A549 (cell line): ENCODE data around the gene DDX59. TPM values are rescaled to one million over a fixed set of nuclear protein-coding genes. Genes with fewer than 3 reads are reported as not detected.
A peak's percentile ranks its signal among the peaks of the same experiment; 100 is the strongest.

ENCODE experiments used
- ATAC-seq, 2 experiments: fragments of 200-7000 bp in 1 of 2; fragments of >200 bp in 1 of 2; cut with Nextera tagmentation in 1 of 2; cut with Tn5 transposase in 1 of 2; 3 replicates each; pipeline versions ENCODE4 v1.8.0 to v1.9.1; 2018 to 2020; ENCODE audit warnings: mild to moderate bottlenecking in 1 of 2, moderate library complexity in 1 of 2
- CTCF ChIA-PET: fragments of 300-600 bp; sonication (Branson Sonifier 250); formaldehyde crosslinking; extraction: SDS; loops from one replicate; lab custom pipeline; 2021; ENCODE audit warnings: antibody characterized with exemption, inconsistent platforms; lab: Yijun Ruan, JAX
- POLR2A ChIA-PET: fragments of 350-600 bp; formaldehyde crosslinking; extraction: SDS; loops from one replicate; lab custom pipeline; 2021; ENCODE audit warnings: antibody characterized with exemption, inconsistent platforms; lab: Yijun Ruan, JAX
- DNase-seq, 2 experiments: peaks; one replicate each; pipeline versions ENCODE4 v3.0.0 to v3.0.0-alpha.2; 2011 to 2016; ENCODE audit warnings: low read depth in 1 of 2, low spot score in 1 of 2
- FAIRE-seq: peaks from 2 replicates; lab custom pipeline; 2011; peaks lifted over from hg19 to GRCh38; lab: Jason Lieb, UNC
- H3K27ac ChIP-seq, 2 experiments: fragments of >200 bp; sonication (Bioruptor Twin); formaldehyde crosslinking; 3 replicates each; pipeline ENCODE4 v1.5.1; 2016 to 2017
- H3K4me1 ChIP-seq: fragments of >200 bp; sonication (Bioruptor Twin); formaldehyde crosslinking; 3 replicates; pipeline ENCODE4 v1.6.1; 2016
- H3K4me2 ChIP-seq: fragments of >200 bp; sonication (Bioruptor Twin); formaldehyde crosslinking; 3 replicates; pipeline ENCODE4 v1.6.1; 2016
- H3K4me3 ChIP-seq: fragments of >200 bp; sonication (Bioruptor Twin); formaldehyde crosslinking; 3 replicates; pipeline ENCODE4 v1.5.1; 2016
- H3K9me3 ChIP-seq: fragments of >200 bp; sonication (Bioruptor Twin); formaldehyde crosslinking; 3 replicates; pipeline ENCODE4 v1.6.1; 2016
- BHLHE40 ChIP-seq: IDR thresholded peaks from 2 replicates; pipeline ENCODE4 v1.6.1; 2012; ENCODE audit warnings: low read depth, low read length, inconsistent platforms
- CEBPB ChIP-seq, 2 experiments: fragments of >200 bp in 1 of 2; sonication (Bioruptor Twin) in 1 of 2; formaldehyde crosslinking in 1 of 2; IDR thresholded peaks; 2 replicates each; pipeline ENCODE4 v1.6.1; 2012 to 2016
- CHD4 ChIP-seq: fragments of 200-600 bp; sonication (generic); IDR thresholded peaks from 2 replicates; pipeline ENCODE4 v1.6.1; 2016; ENCODE audit warnings: antibody characterized with exemption, mild to moderate bottlenecking, borderline replicate concordance
- E2F6 ChIP-seq: IDR thresholded peaks from 2 replicates; pipeline ENCODE4 v1.6.1; 2012; ENCODE audit warnings: low read depth, borderline replicate concordance
- ESRRA ChIP-seq: fragments of 150-350 bp; IDR thresholded peaks from 2 replicates; pipeline ENCODE4 v1.6.1; 2014; ENCODE audit warnings: mild to moderate bottlenecking, low read length, borderline replicate concordance
- FOSL2 ChIP-seq, 2 experiments: fragments of 450-650 bp in 1 of 2; fragments of >200 bp in 1 of 2; sonication (Bioruptor Twin) in 1 of 2; formaldehyde crosslinking; IDR thresholded peaks; 2 replicates each; pipeline versions ENCODE4 v1.5.0 to v1.6.1; 2016 to 2020; ENCODE audit warnings: mild to moderate bottlenecking in 1 of 2, moderate library complexity in 1 of 2
- HDAC2 ChIP-seq: fragments of 200-600 bp; sonication (generic); IDR thresholded peaks from 2 replicates; pipeline ENCODE4 v1.6.1; 2016
- HES2 ChIP-seq: fragments of >200 bp; sonication (Bioruptor Twin); formaldehyde crosslinking; IDR thresholded peaks from 2 replicates; pipeline ENCODE4 v1.6.1; 2016
- HOXA7 ChIP-seq: fragments of 250-450 bp; sonication (Bioruptor Pico); IDR thresholded peaks from 2 replicates; pipeline ENCODE4 v1.5.0; 2020; ENCODE audit warnings: mild to moderate bottlenecking, moderate library complexity
- HOXB13 ChIP-seq: fragments of 250-450 bp; sonication (Bioruptor Pico); IDR thresholded peaks from 2 replicates; pipeline ENCODE4 v1.5.0; 2020; ENCODE audit warnings: low read depth, mild to moderate bottlenecking, moderate library complexity
- JUNB ChIP-seq: fragments of >200 bp; sonication (Bioruptor Twin); formaldehyde crosslinking; IDR thresholded peaks from 2 replicates; pipeline ENCODE4 v1.6.1; 2016
- KDM5A ChIP-seq: fragments of 200-600 bp; sonication (generic); IDR thresholded peaks from 2 replicates; pipeline ENCODE4 v1.6.1; 2016; ENCODE audit warnings: antibody characterized with exemption, mild to moderate bottlenecking
- MAX ChIP-seq: IDR thresholded peaks from 2 replicates; pipeline ENCODE4 v1.6.1; 2012
- MAZ ChIP-seq: fragments of 150-350 bp; IDR thresholded peaks from 2 replicates; pipeline ENCODE4 v1.6.1; 2014; ENCODE audit warnings: antibody characterized with exemption, low read depth, low read length, borderline replicate concordance
- MYC ChIP-seq: IDR thresholded peaks from 2 replicates; pipeline ENCODE4 v1.6.1; 2012; ENCODE audit warnings: mild to moderate bottlenecking, inconsistent platforms, low read length, improper control_type of control experiment, borderline replicate concordance
- NFE2L2 ChIP-seq: fragments of 150-350 bp; conservative IDR thresholded peaks from 2 replicates; pipeline ENCODE4 v1.6.1; 2014; ENCODE audit warnings: low read length
- NPAS2 ChIP-seq: fragments of 250-450 bp; sonication (Bioruptor Pico); IDR thresholded peaks from 2 replicates; pipeline ENCODE4 v1.8.0; 2022; ENCODE audit warnings: mild to moderate bottlenecking, moderate library complexity, borderline replicate concordance
- RAD21 ChIP-seq, 2 experiments: fragments of >200 bp in 1 of 2; sonication (Bioruptor Twin) in 1 of 2; formaldehyde crosslinking in 1 of 2; IDR thresholded peaks in 1 of 2; conservative IDR thresholded peaks in 1 of 2; 2 replicates in 1 of 2; 3 replicates in 1 of 2; pipeline ENCODE4 v1.6.1; 2012 to 2018; ENCODE audit warnings: inconsistent platforms in 1 of 2
- RCOR1 ChIP-seq: fragments of 150-350 bp; IDR thresholded peaks from 2 replicates; pipeline ENCODE4 v1.6.1; 2014; ENCODE audit warnings: antibody characterized with exemption, low read length, low read depth
- RFX5 ChIP-seq: fragments of 450-650 bp; IDR thresholded peaks from 2 replicates; pipeline ENCODE4 v1.7.1; 2014; ENCODE audit warnings: antibody characterized with exemption, mild to moderate bottlenecking, moderate library complexity
- SMC3 ChIP-seq: fragments of >200 bp; sonication (Bioruptor Twin); formaldehyde crosslinking; IDR thresholded peaks from 3 replicates; pipeline ENCODE4 v1.6.1; 2018; ENCODE audit warnings: inconsistent platforms
- SREBF2 ChIP-seq: fragments of 450-650 bp; IDR thresholded peaks from 2 replicates; pipeline ENCODE4 v1.6.1; 2014; ENCODE audit warnings: mild to moderate bottlenecking, moderate library complexity
- USF2 ChIP-seq: fragments of 450-650 bp; IDR thresholded peaks from 2 replicates; pipeline ENCODE4 v1.6.1; 2014; ENCODE audit warnings: antibody characterized with exemption
- ZFP36 ChIP-seq: fragments of 450-650 bp; IDR thresholded peaks from 2 replicates; pipeline ENCODE4 v1.6.1; 2014; ENCODE audit warnings: borderline replicate concordance; ENCODE audit not compliant: partially characterized antibody
- WGBS: methylation state at CpG from one replicate; pipeline ENCODE4 v1.1.6; 2017; ENCODE audit errors: missing lambda C conversion rate; 5-methylcytosine and 5-hydroxymethylcytosine counted together
- polyA plus RNA-seq, 4 experiments: library from polyadenylated mRNA; depleted of rRNA in 3 of 4; stranded (reverse); fragments of >200 nt; fragmentation: RNase III in 1 of 4; extraction: RNeasy Plus Mini Kit Qiagen cat#74134 plus additional on column Dnase treatment in 1 of 4; gene quantifications; 2 replicates in 3 of 4; 3 replicates in 1 of 4; pipeline ENCODE4 v1.2.3, GENCODE V29; 2011 to 2017

The DDX59 gene
- polyA plus RNA-seq, 2 of the 4 experiments (the other 2 are of a cell fraction), result 16.6 to 42.9 TPM

- Histone ChIP-seq H3K4me2 (no peak overlapping the region), H3K9me3 (no peaks in the 10 kb centered on the region), H3K4me1 (0 out of 3 replicates have a peak, but pooled peaks cover 2% of the 10 kb centered on the region), H3K27ac (no peak overlapping the region), H3K4me3 (no peak overlapping the region)
- POLR2A ChIA-PET, result interaction anchor here (0.6 kb wide), 1 partner anchor 704 kb away, joined by 3 read pairs; no protein-coding TSS in a partner anchor
- DNase-seq (peak in 1 of 2 experiments; percentile 38), ATAC-seq (peak; percentile 70 to 77; a peak in 4 of 6 replicates), FAIRE-seq (peak; percentile 56)
- no peak for TF ChIP-seq NPAS2 (CRISPR knock-in tag)
- no peak for TF ChIP-seq MAZ
- no peak for TF ChIP-seq HES2
- no peak for TF ChIP-seq HDAC2
- no peak for TF ChIP-seq SMC3
- TF ChIP-seq MYC, result no peak
- TF ChIP-seq HOXA7, result no peak
- no peak for TF ChIP-seq E2F6
- TF ChIP-seq HOXB13 (CRISPR knock-in tag), result no peak
- TF ChIP-seq CEBPB (IDR thresholded peaks at IDR 0.05), result no peak
- TF ChIP-seq RAD21 (conservative IDR thresholded peaks at IDR 0.05 in 1 of 2, IDR thresholded peaks at IDR 0.05 in 1 of 2), result no peak
- no peak for TF ChIP-seq MAX
- CTCF ChIA-PET, result interaction anchor here (1.2 kb wide), 1 partner anchor 9 kb away, joined by 3 read pairs; no protein-coding TSS in a partner anchor
- WGBS, result 17% methylated on average over 4 of the region's 4 CpGs
Measured at GRCh38 chr1:200684015-200684414, 14.3 kb upstream of the DDX59 start.

- Histone ChIP-seq H3K27ac (no peak overlapping the region), H3K4me1 (0 out of 3 replicates have a peak, but pooled peaks cover 2% of the 10 kb centered on the region), H3K4me3 (no peak overlapping the region), H3K9me3 (no peaks in the 10 kb centered on the region), H3K4me2 (no peak overlapping the region)
- no peak for TF ChIP-seq FOSL2 (IDR thresholded peaks at IDR 0.05)
- no peak for TF ChIP-seq FOSL2 (CRISPR knock-in tag; IDR thresholded peaks at IDR 0.05)
- no peak for TF ChIP-seq SREBF2
- TF ChIP-seq USF2, result no peak
- no peak for TF ChIP-seq CHD4
- no peak for TF ChIP-seq NFE2L2
- no peak for TF ChIP-seq KDM5A
- no peak for TF ChIP-seq ESRRA
- no peak for TF ChIP-seq RCOR1
- TF ChIP-seq MYC, result no peak
- TF ChIP-seq MAZ, result no peak
- no peak for TF ChIP-seq ZFP36
- no peak for TF ChIP-seq BHLHE40
- TF ChIP-seq RFX5, result no peak
- no peak for TF ChIP-seq CEBPB (IDR thresholded peaks at IDR 0.05)
- TF ChIP-seq JUNB, result no peak
- TF ChIP-seq MAX, result no peak
- 29% methylated on average over 1 of the region's 1 CpG for WGBS
- ATAC-seq (no peak), DNase-seq (no peak), FAIRE-seq (no peak)
- CTCF ChIA-PET, result interaction anchor here (0.8 to 1.2 kb wide), 2 partner anchors 8 to 61 kb away, joined by 3 read pairs; no protein-coding TSS in a partner anchor
- POLR2A ChIA-PET, result interaction anchor here (1.5 kb wide), 1 partner anchor 56 kb away, joined by 4 read pairs; the partner anchor contains the start of gene CAMSAP2
Measured at GRCh38 chr1:200683298-200683697, 13.6 kb upstream of the DDX59 start.
